H1 (cell line): ENCODE measurements around the gene CCDC91. TPM values are rescaled to one million over a fixed set of nuclear protein-coding genes. Genes with fewer than 3 reads are reported as not detected.

Source experiments
- CTCF ChIA-PET: fragments of 300-600 bp; sonication (Branson Sonifier 250); formaldehyde crosslinking; loops from one replicate; lab custom pipeline; 2021; ENCODE audit not compliant: partially characterized antibody; lab: Charles Lee
- POLR2A ChIA-PET: fragments of 300-600 bp; sonication (Branson Sonifier 250); formaldehyde crosslinking; loops from one replicate; lab custom pipeline; 2021; ENCODE audit warnings: inconsistent platforms; ENCODE audit not compliant: partially characterized antibody; lab: Charles Lee
- DNase-seq, 2 experiments: peaks; one replicate each; pipeline versions ENCODE4 v3.0.0 to v3.0.0-alpha.2; 2010 to 2022; ENCODE audit warnings: low spot score in 2 of 2, low read depth in 1 of 2, mixed read lengths in 1 of 2
- FAIRE-seq: peaks from 2 replicates; lab custom pipeline; 2011; peaks lifted over from hg19 to GRCh38; lab: Jason Lieb, UNC
- H2AFZ ChIP-seq: 2 replicates; pipeline ENCODE4 v1.8.1; 2012; ENCODE audit warnings: low read length, inconsistent platforms
- H2AK5ac ChIP-seq: 2 replicates; pipeline ENCODE4 v1.6.1; 2013; ENCODE audit warnings: low read depth, low read length
- H2BK120ac ChIP-seq: replicated peaks from 2 replicates; pipeline ENCODE3; 2013; ENCODE audit warnings: low read depth, low read length, inconsistent platforms
- H2BK12ac ChIP-seq: 2 replicates; pipeline ENCODE4 v1.6.1; 2013; ENCODE audit warnings: low read depth, low read length
- H2BK15ac ChIP-seq: 2 replicates; pipeline ENCODE4 v1.6.1; 2013; ENCODE audit warnings: low read length
- H2BK20ac ChIP-seq: 2 replicates; pipeline ENCODE4 v1.6.1; 2013; ENCODE audit warnings: low read length
- H2BK5ac ChIP-seq: 2 replicates; pipeline ENCODE4 v1.6.1; 2013; ENCODE audit warnings: low read depth, low read length
- H3K14ac ChIP-seq: 2 replicates; pipeline ENCODE4 v1.6.1; 2013; ENCODE audit warnings: inconsistent platforms; ENCODE audit not compliant: insufficient read length
- H3K18ac ChIP-seq: 2 replicates; pipeline ENCODE4 v1.6.1; 2013; ENCODE audit warnings: low read length; ENCODE audit errors: extremely low read depth
- H3K23ac ChIP-seq: 2 replicates; pipeline ENCODE4 v1.6.1; 2013; ENCODE audit warnings: inconsistent platforms; ENCODE audit not compliant: insufficient read length
- H3K23me2 ChIP-seq: 2 replicates; pipeline ENCODE4 v1.6.1; 2013; ENCODE audit warnings: low read depth, low read length
- H3K27ac ChIP-seq: 2 replicates; pipeline ENCODE4 v1.6.1; 2011; ENCODE audit warnings: low read depth, low read length, inconsistent platforms
- H3K27me3 ChIP-seq, 4 experiments: replicated peaks in 1 of 4; 1 replicate in 1 of 4; 2 replicates in 3 of 4; pipeline versions ENCODE4 v1.6.1 to v1.8.1; 2011 to 2013; ENCODE audit warnings: low read length in 3 of 4, mild to moderate bottlenecking in 3 of 4, inconsistent platforms in 2 of 4, mixed read lengths in 2 of 4, moderate library complexity in 1 of 4; ENCODE audit not compliant: control insufficient read depth in 3 of 4, insufficient read depth in 3 of 4; ENCODE audit errors: extremely low read depth in 1 of 4
- H3K36me3 ChIP-seq, 4 experiments: 2 replicates each; pipeline versions ENCODE4 v1.6.1 to v1.8.1; 2011 to 2013; ENCODE audit warnings: mild to moderate bottlenecking in 4 of 4, low read length in 3 of 4, moderate library complexity in 2 of 4, control low read depth in 1 of 4, inconsistent platforms in 1 of 4; ENCODE audit not compliant: insufficient read depth in 4 of 4, control insufficient read depth in 2 of 4
- H3K4ac ChIP-seq: replicated peaks from 2 replicates; pipeline ENCODE3; 2013; ENCODE audit warnings: low read length, low read depth, mixed read lengths, inconsistent platforms; ENCODE audit not compliant: insufficient read length
- H3K4me1 ChIP-seq, 4 experiments: replicated peaks in 1 of 4; 1 replicate in 1 of 4; 2 replicates in 3 of 4; pipeline versions ENCODE4 v1.6.1 to v1.8.1; 2011 to 2013; ENCODE audit warnings: low read length in 3 of 4, inconsistent platforms in 2 of 4, mixed read lengths in 1 of 4; ENCODE audit not compliant: insufficient read depth in 4 of 4, control insufficient read depth in 3 of 4
- H3K4me2 ChIP-seq, 2 experiments: 2 replicates each; pipeline versions ENCODE4 v1.6.1 to v1.8.1; 2011 to 2013; ENCODE audit warnings: low read depth in 2 of 2, low read length in 2 of 2, control low read depth in 1 of 2, inconsistent platforms in 1 of 2, mild to moderate bottlenecking in 1 of 2; ENCODE audit not compliant: insufficient read depth in 1 of 2
- H3K4me3 ChIP-seq, 4 experiments: fragments of 200-600, 300-600 bp in 1 of 4; sonication (generic), shearing (Covaris generic), sonication (Bioruptor Twin) in 1 of 4; 2 replicates each; pipeline versions ENCODE4 v1.5.1 to v1.8.1; 2011 to 2016; ENCODE audit warnings: low read length in 4 of 4, low read depth in 3 of 4, control low read depth in 2 of 4, inconsistent platforms in 2 of 4, mild to moderate bottlenecking in 2 of 4, mixed read lengths in 1 of 4, moderate library complexity in 1 of 4; ENCODE audit not compliant: insufficient read depth in 2 of 4; ENCODE audit errors: extremely low read depth in 1 of 4
- H3K56ac ChIP-seq: replicated peaks from 2 replicates; pipeline ENCODE3; 2013; ENCODE audit warnings: low read depth, mild to moderate bottlenecking, mixed read lengths, low read length, inconsistent platforms; ENCODE audit not compliant: insufficient read length
- H3K79me1 ChIP-seq: 2 replicates; pipeline ENCODE4 v1.6.1; 2013; ENCODE audit warnings: low read depth, low read length, control low read depth
- H3K79me2 ChIP-seq, 2 experiments: 2 replicates each; pipeline versions ENCODE4 v1.6.1 to v1.8.1; 2012 to 2013; ENCODE audit warnings: low read length in 2 of 2, mild to moderate bottlenecking in 2 of 2, inconsistent platforms in 1 of 2; ENCODE audit not compliant: insufficient read depth in 2 of 2, control insufficient read depth in 1 of 2
- H3K9ac ChIP-seq, 4 experiments: replicated peaks in 1 of 4; 1 replicate in 1 of 4; 2 replicates in 3 of 4; pipeline versions ENCODE4 v1.6.1 to v1.8.1; 2011 to 2013; ENCODE audit warnings: low read depth in 3 of 4, low read length in 3 of 4, control low read depth in 2 of 4, mild to moderate bottlenecking in 2 of 4, moderate library complexity in 2 of 4, inconsistent platforms in 1 of 4; ENCODE audit errors: extremely low read depth in 1 of 4
- H3K9me3 ChIP-seq, 2 experiments: 2 replicates each; pipeline versions ENCODE4 v1.6.1 to v1.8.1; 2012 to 2013; ENCODE audit warnings: mild to moderate bottlenecking in 2 of 2, moderate library complexity in 2 of 2, control low read depth in 1 of 2, inconsistent platforms in 1 of 2, low read depth in 1 of 2, low read length in 1 of 2, mixed read lengths in 1 of 2; ENCODE audit not compliant: insufficient read depth in 2 of 2
- H4K20me1 ChIP-seq, 2 experiments: replicated peaks in 1 of 2; 2 replicates each; pipeline versions ENCODE3 to v1.8.1; 2011 to 2013; ENCODE audit warnings: inconsistent platforms in 2 of 2, low read length in 2 of 2, mild to moderate bottlenecking in 1 of 2; ENCODE audit not compliant: insufficient read depth in 2 of 2, control insufficient read depth in 1 of 2
- H4K5ac ChIP-seq: 2 replicates; pipeline ENCODE4 v1.6.1; 2013; ENCODE audit warnings: low read length, low read depth, mixed read lengths, inconsistent platforms; ENCODE audit not compliant: insufficient read length
- H4K8ac ChIP-seq: 2 replicates; pipeline ENCODE4 v1.8.0; 2013; ENCODE audit warnings: mild to moderate bottlenecking, moderate library complexity, low read length, inconsistent platforms; ENCODE audit not compliant: insufficient read depth; ENCODE audit errors: extremely low read depth
- H4K91ac ChIP-seq: replicated peaks from 2 replicates; pipeline ENCODE3; 2013; ENCODE audit warnings: low read length, mixed read lengths, inconsistent platforms; ENCODE audit not compliant: insufficient read length
- BCL11A ChIP-seq, 2 experiments: IDR thresholded peaks; one replicate each; pipeline ENCODE4 v1.6.1; 2011; ENCODE audit warnings: low read depth in 2 of 2, low read length in 2 of 2, mild to moderate bottlenecking in 2 of 2
- E2F6 ChIP-seq: IDR thresholded peaks from 2 replicates; pipeline ENCODE4 v1.6.1; 2012; ENCODE audit warnings: inconsistent platforms
- NANOG ChIP-seq: IDR thresholded peaks from 2 replicates; pipeline ENCODE4 v1.6.1; 2011; ENCODE audit warnings: low read length, low read depth, mild to moderate bottlenecking, inconsistent platforms; ENCODE audit not compliant: insufficient read depth, poor library complexity, severe bottlenecking
- PHF8 ChIP-seq: fragments of 200-600 bp; sonication (generic); conservative IDR thresholded peaks from 2 replicates; pipeline ENCODE4 v1.7.1; 2012; ENCODE audit warnings: low read depth, mild to moderate bottlenecking, inconsistent platforms, low read length, moderate library complexity
- RAD21 ChIP-seq, 2 experiments: IDR thresholded peaks in 1 of 2; conservative IDR thresholded peaks in 1 of 2; 2 replicates each; pipeline ENCODE4 v1.6.1; 2011; ENCODE audit warnings: low read depth in 2 of 2, low read length in 2 of 2, improper control_type of control experiment in 1 of 2, inconsistent platforms in 1 of 2, mild to moderate bottlenecking in 1 of 2, moderate library complexity in 1 of 2
- SP2 ChIP-seq: IDR thresholded peaks from 2 replicates; pipeline ENCODE4 v1.6.1; 2012; ENCODE audit warnings: mild to moderate bottlenecking, low read length, inconsistent platforms
- WGBS, 2 experiments: shearing (Covaris generic) in 1 of 2; methylation state at CpG; one replicate each; pipeline versions ENCODE4 v1.1.6 to v1.1.7; 2013 to 2015; ENCODE audit warnings: low lambda C conversion rate in 2 of 2, mixed read lengths in 2 of 2, inconsistent platforms in 1 of 2, low coverage in 1 of 2, missing lambda C conversion rate in 1 of 2; ENCODE audit not compliant: insufficient replicate concordance in 2 of 2, insufficient coverage in 1 of 2, insufficient read length in 1 of 2; ENCODE audit errors: extremely low coverage in 1 of 2, missing lambda C conversion rate in 1 of 2; 5-methylcytosine and 5-hydroxymethylcytosine counted together
- polyA plus RNA-seq, 7 experiments: library from polyadenylated mRNA; depleted of rRNA in 3 of 7; stranded (reverse) in 5 of 7; unstranded in 2 of 7; fragments of >200 nt in 5 of 7; fragments of 200-250 nt in 2 of 7; gene quantifications; 1 replicate in 5 of 7; 2 replicates in 1 of 7; 4 replicates in 1 of 7; pipeline versions ENCODE4 v1.2.1 to v1.2.3, GENCODE V29; 2011 to 2013; ENCODE audit warnings: missing spikeins in 2 of 7, mixed read lengths in 2 of 7
- total RNA-seq: library from RNA; stranded (reverse); fragmentation: NEBNext Ultra II Directional; extraction: Animal tissue kit (Norgen Biotek cat#: 25700); gene quantifications from 2 replicates; pipeline ENCODE4 v1.2.1, GENCODE V29; 2021

The CCDC91 gene
- total and polyA plus RNA-seq, 2 of the 8 experiments (the other 6 are each of a cell fraction or from before 2014, with no cell fraction given): 8.6 to 23.1 TPM

- FAIRE-seq (no peak), DNase-seq (no peak)
- Histone ChIP-seq H3K56ac (no peak overlapping the region), H2BK12ac (no peak overlapping the region), H3K4me2 (no peak overlapping the region), H4K91ac (no peak overlapping the region), H3K9ac (no peak overlapping the region), H2BK5ac (no peak overlapping the region), H3K4me1 (no peaks in the 10 kb centered on the region), H3K36me3 (peaks cover 0 to 11% (median 3%) of the 10 kb centered on the region in 4 experiments; a peak in 3 of 8 replicates), H3K4me3 (no peak overlapping the region), H2AK5ac (no peak overlapping the region), H3K4ac (no peak overlapping the region), H3K23ac (no peak overlapping the region), H4K5ac (no peak overlapping the region), H2BK120ac (no peak overlapping the region), H3K23me2 (no peaks in the 10 kb centered on the region), H3K27me3 (no peaks in the 10 kb centered on the region), H2BK20ac (no peak overlapping the region), H3K14ac (no peak overlapping the region), H3K27ac (no peak overlapping the region), H3K79me2 (no peaks in the 10 kb centered on the region), H4K20me1 (no peaks in the 10 kb centered on the region), H3K9me3 (peaks cover 3 to 8% of the 10 kb centered on the region in 2 experiments; a peak in 2 of 4 replicates), H4K8ac (no peak overlapping the region; the same call in 1 of the 2 replicates), H2BK15ac (no peak overlapping the region), H3K18ac (no peak overlapping the region), H2AFZ (no peak overlapping the region), H3K79me1 (no peaks in the 10 kb centered on the region)
- CTCF ChIA-PET: no interaction called here
- TF ChIP-seq PHF8: no peak
- no peak for TF ChIP-seq NANOG
- TF ChIP-seq BCL11A (IDR thresholded peaks at IDR 0.05; ENCODE audit: low read depth in 2 of 2, low read length in 2 of 2): no peak
- no peak for TF ChIP-seq SP2
- no peak for TF ChIP-seq RAD21 (IDR thresholded peaks at IDR 0.05 in 1 of 2, conservative IDR thresholded peaks at IDR 0.05 in 1 of 2; ENCODE audit: low read depth in 2 of 2, low read length in 2 of 2)
- no peak for TF ChIP-seq E2F6
- 91% methylated on average over 2 of the region's 2 CpGs; no CpG with 5 or more reads in 1 of the 2 experiments for WGBS, 2 experiments
- POLR2A ChIA-PET: no interaction called here
Observed at GRCh38 chr12:28351414-28351813, 161.2 kb downstream of the CCDC91 start.
